Naive B cell (primary cell): Measurements from ENCODE around the gene PHF8. TPM values are rescaled to one million over a fixed set of nuclear protein-coding genes. Genes with fewer than 3 reads are reported as not detected.

ENCODE experiments used
- polyA plus RNA-seq, 6 donors: library from polyadenylated mRNA; unstranded; fragments of 300-500 nt; fragmentation: Illumina TruSeq; gene quantifications; one replicate each; pipeline ENCODE4 v1.2.3, GENCODE V29; 2021; ENCODE audit warnings: low read depth in 6 of 6

Gene PHF8
- polyA plus RNA-seq, 6 donors from 2014 or later = 7.2 to 27.1 (median 20.1) TPM

Other genes with a start within 250 kb of the PHF8 start
- gene FAM120C, start 138.8 kb upstream of the PHF8 start, polyA plus RNA-seq = 1 to 10 TPM; 2.7 to 6.8 (median 5.4) TPM